Smooth muscle cell of the brain vasculature (primary cell): ENCODE measurements around the gene SPRR2G.
"Not testable (repeated sequence)": the region's sequence is repeated elsewhere in the genome, so short reads cannot be mapped to it uniquely, and the experiment has no call there.

Source experiments
- DNase-seq: peaks from one replicate; pipeline ENCODE4 v3.0.0-alpha.2; 2012; ENCODE audit warnings: low read depth, low spot score

SPRR2G gene

DNA sequence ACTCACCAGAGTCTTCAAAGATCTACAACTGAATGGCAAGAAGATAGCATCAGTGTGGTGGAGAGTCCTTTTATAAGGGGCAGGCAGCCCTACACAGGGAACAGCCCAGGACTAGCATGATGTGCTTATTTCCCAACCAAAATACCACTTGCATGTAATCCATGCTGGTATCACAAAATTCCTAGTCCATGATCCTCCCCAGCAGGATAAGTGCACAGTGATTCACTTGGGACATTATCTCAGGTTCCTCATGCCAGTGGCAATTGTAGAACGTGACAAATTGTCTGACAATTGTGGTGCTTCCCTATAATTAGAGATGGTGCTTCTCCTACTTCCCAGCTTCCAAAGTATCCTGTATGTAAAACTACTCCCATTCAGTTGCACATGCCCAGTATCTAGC lies at the start of gene SPRR2G:
Gene SPRR2G (minus strand): TSS at position 45 of the 400 bp plus-strand sequence. CDS start 780 bp downstream, outside the sequence.
- DNase-seq, result no peak

DNA sequence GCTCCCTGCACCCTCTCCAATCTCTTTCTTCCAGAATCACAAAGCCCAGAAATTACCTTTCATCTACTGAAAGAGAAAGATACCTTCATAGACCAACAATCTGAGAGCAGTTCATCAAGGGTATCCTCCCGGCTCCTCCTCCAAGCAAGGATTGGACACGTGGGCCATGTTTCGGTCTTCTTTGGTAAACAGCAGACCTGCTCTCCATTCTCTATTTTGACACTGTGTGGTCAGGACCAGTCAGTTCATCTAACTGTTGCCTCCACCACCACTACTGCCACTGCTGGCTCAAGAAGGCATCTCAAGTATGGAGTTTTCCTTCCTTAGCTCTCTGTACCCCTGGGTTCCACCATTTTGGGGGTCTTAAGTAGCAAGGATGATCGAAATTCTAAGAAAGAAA lies 44.5 kb upstream of the SPRR2G start:
- no peak for DNase-seq

DNA sequence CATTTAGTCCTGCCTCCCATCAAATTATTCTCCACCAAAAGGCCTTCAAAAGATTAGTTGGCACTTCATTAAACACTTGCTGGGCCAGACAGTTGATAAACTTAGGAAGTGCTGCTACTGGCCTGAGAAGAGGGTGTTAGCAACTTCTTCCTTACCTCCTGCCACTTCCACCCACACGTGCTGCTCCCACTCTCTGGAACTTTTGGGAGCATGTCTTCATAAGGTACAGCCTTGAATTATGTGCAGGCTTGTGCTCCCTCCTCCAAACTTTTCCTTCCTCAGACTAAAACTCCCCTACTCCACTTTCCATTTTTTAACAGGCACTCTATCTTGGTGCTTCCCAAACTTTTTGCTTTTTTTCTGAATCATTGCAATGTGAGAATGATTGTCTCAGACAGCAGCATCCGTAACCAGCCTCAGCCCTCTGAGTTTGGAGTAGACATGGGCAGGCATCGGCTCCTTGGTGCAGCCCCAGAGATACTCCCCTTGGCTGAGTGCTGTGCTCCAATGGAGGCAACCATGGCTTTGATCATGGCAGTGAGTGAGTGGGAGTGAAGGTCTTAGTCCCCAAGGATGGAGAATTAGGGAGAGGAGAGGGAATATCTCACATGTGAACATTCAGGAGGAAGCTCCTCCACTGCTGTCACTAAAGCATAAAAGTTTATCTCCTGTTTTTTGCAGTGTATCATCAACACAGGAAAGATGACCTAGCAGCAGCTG lies 43.8 kb upstream of the SPRR2G start:
- no peak for DNase-seq

DNA sequence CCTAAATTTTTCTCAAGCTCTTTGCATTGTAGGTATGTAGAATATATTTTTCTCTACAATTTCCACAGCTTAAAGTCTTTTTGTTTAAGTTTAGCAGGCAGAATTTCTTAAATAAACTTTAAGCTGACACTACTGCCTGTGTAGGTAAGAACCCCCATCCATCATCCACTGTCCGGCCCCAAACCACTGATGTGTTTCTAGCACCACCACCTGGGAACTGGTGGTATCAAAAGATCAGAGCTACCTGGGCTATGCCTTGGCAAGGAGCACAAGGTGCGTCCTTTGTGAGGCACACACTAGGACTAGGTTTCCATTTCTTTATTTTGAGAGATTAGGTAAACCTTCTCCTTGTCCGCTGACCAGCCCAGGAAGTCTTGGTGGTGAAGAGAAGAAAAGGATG lies 42.0 kb upstream of the SPRR2G start:
- no peak for DNase-seq

DNA sequence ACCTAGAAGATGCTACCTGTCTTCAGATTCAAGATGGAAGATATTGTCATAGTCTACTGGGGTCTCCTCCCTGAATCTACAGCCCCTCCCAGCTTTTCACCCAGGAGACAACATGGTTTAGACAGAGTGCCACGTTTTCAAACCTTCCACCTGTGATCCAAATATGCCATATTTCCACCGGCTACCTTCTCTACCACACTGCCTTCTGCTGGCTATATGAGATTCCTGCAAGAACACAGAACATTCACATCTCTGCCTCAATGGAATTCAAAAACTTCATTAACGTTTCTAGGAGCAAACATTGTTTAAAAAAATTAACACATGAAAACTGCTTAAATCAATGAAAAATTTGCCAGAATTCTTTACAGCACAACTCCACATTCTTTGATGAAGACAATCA lies 39.7 kb upstream of the SPRR2G start:
- no peak for DNase-seq

DNA sequence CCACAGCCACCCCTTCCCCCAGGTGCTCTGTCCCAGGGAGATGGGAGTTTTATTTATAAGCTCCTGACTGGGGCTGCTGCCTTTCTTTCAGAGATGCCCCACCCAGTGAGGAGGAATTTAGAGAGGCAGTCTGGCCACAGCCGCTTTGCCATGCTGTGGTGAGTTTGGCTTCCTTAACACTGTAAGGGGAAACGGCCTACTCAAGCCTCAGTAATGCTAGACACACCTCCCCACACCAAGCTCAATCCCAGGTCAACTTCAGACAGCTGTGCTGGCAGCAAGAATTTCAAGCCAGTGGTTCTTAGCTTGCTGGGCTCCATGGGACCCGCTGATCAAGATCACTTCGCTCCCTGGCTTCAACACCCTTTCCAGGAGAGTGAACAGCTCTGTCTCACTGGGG lies 37.6 kb upstream of the SPRR2G start:
- DNase-seq, result not testable (repeated sequence)

DNA sequence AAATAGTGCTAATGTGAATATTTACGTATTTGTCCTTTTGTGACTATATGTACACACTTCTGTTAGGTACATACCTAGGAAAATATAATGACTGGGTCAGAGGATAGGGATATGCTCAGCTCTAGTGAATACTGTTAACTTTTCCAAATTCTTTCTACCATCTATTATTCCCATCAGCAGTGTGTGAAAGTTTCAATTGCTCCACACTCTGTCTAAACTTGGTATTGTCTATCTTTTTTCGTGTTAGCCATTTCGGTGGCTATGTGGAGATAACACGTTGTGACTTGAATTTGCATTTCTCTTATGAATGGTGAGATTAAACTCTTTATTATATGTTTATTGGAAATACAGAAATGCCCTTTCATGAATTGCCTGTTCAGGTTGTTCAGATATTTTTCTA lies 29.9 kb upstream of the SPRR2G start:
- no peak for DNase-seq

DNA sequence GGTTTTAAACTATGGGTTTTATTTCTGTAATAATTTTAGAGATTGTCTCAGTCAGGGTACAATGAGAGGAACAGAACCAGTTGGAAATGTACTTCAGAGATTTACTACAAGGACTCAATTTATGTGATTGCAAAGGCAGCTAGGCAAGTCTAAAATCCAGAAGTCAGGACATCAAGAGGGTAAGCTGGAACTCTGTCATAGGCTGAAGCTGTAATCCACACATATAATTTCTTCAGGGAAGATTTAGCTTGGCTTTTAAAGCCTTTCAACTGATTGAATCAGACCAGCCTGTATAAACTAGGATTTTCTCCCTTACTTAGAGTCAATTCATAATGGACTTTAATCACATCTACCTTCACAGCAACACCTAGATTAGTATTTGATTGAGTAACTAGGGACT lies 28.2 kb upstream of the SPRR2G start:
- DNase-seq, result no peak

DNA sequence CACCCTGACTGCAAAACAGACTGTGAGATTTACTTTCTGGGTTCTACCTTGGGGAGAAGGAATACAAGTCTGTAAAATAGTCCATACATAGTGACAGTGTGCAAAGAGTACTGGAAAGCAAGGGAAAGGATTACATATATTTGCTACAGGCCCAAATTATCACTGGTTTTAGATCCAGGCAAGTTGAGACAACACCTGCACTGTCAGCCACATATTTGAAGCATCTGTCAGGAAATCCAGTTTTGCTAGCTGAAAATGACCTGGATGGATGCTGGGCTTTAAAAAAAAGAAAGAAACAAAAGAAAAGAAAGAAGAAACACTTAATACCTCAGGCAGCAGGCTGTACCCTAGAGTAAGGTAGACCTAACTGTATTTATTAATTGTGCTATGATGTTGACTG lies 23.9 kb upstream of the SPRR2G start:
- no peak for DNase-seq

DNA sequence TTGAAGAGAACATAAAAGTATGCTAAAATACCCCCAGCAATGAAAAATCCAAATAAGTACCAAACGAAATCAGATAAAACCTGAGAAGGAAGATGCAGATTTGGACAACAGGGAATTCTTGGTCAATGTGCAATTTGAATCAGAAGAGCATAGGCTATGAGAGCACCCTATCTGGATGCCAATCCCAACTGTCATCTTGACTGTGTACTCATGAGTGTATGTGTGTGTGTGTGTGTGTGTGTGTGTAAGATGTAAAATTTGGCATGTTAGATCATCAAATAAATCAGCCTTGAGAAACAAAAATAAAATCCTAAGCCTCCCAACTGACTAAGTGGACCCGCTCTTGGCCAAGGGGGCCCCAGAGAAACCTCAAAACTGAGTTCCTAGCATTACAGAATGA lies 18.0 kb upstream of the SPRR2G start:
- DNase-seq, result no peak

DNA sequence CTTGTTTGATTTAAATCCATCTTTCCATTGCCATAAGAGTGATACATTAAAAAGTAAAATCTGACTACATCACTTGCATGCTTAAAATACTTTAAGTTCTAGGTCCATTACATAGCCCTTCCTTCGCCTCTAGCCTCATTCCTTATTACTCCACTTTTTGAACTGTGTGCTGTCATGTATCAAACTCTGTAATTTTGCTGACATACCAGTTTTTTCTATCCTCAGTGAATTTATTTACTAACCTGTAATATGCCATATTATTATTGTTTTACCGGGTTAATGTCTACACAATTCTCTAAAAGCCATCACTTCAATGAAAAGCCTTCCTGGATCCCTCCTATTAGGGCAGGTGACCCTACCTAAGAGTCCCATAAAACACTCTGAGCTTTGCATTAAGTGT lies 4.9 kb upstream of the SPRR2G start:
- DNase-seq, result no peak

DNA sequence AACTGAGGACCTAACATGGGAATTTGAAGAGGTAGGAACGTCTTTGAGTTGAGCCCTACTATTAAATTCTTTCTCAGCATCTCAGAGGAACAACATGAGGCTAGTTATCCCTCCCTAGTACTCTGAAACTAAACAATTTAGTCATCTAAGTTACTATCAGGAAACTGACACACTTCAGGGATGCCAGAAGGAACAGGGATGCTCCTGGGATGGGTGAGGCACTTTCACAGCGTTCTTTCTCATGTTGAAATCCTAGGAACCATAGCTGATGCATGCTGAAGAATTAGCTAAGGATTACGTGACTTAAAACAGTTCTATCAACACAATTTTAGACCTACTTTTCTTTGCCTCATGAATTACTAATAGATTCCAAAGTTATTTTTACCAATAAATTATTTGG lies 1.8 kb upstream of the SPRR2G start:
- DNase-seq, result no peak

DNA sequence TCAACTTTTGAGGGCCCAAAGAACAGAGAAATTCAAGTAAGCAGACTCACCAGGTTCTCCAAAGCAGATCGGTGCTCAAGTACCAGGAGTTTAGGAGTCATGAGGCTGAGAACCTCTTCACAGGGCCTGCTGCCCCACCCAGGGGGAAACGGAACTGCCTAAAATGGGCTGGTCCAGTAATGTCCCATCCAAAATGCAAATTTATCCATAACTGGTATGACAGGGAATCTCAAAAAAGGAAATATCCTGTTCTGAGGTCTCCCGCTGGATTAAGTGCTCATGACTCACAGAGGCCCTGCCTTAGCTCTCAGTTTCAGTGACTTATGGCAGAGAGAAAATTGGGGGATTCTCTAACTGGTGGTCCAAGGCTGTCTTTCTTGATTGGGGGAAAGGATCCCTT lies 9.3 kb downstream of the SPRR2G start:
- DNase-seq, result no peak

DNA sequence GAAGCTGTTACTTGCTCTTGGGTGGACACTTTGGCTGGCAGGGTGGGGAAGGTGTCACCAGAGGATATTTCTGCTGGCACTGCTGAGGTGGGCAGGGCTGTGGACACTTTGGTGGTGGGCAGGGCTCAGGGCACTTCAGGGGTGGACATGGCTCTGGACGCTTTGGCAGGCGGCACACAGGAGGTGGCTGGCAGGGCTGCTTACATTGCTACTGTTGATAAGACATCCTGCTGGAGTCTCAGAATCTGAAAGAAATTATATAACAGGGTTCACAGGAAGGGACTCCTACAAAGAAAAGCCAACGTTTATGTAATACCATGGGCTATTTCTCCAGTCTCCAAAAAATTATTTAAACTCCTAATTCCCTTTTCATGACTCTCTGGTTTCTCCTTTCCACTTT lies 10.2 kb downstream of the SPRR2G start:
- no peak for DNase-seq

DNA sequence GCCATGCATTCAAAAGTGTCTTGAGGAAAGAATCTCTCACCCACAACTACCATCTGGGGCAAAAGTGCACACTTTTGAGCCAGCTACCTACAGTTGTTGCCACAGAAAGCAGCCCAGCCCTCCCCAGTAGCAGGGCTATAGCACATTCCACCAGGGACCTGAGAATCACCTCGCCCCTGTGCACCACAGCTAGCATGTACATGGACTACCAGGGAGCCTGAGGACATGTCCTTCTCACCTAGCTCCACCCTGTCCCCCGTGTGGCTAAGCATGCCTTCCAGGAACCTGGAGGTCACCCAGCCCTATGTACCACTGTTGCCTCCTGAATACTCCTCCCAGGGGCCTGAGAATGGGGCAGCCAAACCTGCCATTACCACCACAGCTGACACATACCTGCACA lies 16.9 kb downstream of the SPRR2G start:
- DNase-seq, result no peak

DNA sequence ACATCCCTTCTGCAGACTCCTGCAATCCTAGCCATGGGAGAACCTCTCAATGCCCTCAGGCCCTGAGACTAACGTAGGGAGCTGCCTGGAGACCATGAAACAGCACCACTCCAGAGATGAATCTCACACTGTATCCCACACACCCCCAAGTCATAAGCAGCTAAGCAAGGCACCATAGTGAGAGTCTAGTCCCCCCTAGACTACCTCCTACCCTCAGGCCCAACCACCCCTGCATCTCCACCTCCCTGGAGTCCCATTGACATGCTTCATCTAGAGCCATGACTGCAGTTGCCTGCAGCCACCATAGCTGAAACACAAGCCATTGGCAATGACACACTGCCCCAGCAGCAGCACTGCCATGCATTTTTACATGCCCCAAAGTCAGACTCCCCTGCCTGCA lies 17.4 kb downstream of the SPRR2G start:
- no peak for DNase-seq

DNA sequence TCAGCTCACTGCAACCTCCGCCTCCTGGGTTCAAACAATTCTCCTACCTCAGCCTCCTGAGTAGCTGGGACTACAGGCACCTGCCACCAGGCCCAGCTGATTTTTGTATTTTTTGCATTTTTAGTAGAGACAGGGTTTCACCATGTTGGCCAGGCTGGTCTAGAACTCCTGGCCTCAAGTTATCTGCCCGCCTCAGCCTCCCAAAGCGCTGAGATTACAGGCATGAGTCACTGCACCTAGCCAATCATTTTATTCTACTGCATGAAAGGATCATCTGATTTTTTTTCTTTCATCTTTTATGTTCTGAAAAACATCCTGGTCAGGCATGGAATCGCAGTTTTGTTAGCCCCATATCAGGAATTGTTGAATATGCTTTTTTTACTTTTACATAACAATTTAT lies 22.0 kb downstream of the SPRR2G start:
- DNase-seq, result not testable (repeated sequence)

DNA sequence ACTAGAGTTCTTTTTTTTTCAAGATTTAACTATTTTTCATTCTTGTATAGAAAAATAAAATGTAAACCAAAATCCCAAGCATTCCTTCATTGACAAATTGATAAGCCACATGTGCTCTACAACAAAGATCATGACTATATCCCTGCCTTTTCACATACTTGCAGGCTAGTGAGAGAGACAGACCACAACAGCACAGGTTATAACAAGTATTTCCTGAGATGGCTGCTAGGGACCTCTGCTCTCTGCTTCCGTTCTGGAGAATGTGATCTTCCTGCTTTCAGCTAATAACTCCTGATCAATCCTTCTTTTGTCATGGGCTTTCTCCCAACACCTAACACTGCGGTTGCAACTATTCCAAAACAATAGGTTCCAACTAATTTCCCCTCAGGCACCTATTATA lies 23.4 kb downstream of the SPRR2G start:
- DNase-seq, result no peak

DNA sequence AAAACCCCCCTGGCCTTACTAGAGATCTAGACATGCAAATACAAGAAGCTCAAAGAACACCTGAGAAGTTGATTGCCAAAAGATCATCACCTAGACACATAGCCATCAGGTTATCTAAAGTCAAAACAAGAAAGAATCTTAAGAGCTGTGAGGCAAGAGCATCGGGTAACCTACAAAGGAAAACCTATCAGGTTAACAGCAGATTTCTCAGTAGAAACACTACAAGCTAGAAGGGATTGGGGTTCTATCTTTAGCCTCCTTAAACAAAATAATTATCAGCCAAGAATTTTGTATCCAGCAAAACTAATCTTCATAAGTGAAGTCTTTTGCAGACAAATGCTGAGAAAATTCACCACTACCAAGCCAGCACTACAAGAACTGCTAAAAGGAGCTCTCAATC lies 25.2 kb downstream of the SPRR2G start:
- no peak for DNase-seq

DNA sequence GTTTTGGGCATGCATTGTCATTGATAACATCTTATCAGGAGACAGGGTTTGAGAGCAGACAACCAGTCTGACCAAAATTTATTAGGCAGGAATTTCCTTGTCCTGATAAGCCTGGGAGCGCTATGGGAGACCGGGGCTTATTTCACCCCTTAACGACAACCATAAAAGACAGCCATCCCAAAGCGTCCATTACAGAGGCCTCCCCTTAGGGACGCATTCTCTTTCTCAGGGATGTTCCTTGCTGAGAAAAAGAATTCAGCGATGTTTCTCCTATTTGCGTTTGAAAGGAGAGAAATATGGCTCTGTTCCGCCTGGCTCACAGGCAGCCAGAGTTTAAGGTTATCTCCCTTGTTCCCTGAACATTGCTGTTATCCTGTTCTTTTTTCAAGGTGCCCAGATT lies 26.9 kb downstream of the SPRR2G start:
- DNase-seq, result not testable (repeated sequence)

DNA sequence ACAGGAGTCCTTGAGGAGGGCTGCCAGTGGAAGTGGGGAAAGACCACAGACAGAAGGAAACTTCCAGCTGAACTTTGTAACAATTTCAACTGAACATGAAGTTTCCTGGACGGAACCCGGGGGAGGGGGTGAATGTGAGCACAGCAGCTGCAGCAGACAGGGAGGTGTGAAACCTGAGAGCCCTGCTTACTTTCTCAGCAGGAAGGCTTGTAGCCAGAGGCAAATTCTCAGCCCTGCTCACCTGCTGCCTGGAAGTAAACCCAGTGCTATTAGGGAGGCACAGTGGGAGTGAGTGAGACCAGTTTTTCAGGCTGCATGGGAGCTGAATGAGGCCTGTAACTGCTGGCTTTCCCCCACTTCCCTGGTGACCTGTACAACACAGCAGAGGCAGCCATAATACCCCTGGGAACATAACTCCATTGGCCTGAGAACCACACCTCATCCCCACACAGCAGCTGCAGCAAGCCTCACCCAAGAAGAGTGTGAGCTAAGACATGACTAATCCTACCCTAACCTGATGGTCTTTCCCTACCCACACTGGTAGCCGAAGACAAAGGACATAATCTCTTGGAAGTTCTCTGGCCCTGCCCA lies 27.8 kb downstream of the SPRR2G start:
- DNase-seq, result no peak

DNA sequence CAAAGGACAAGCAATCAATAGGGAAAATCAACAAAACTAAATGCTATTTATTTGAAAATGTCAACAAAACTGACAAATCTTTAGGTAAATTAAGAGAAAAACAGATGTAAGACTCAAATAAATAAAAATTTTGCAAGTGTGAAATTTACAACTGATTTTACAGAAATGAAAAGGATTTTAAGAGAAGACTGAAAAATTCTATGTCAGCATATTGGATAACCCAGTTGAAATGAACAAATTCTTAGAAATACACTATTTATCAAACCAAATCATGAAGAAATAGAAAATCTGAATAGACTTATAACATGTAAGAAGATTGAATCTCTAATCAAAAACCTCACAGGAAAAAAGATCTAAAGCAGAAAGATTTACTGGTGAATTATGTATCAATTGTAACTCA lies 29.7 kb downstream of the SPRR2G start:
- DNase-seq, result no peak

DNA sequence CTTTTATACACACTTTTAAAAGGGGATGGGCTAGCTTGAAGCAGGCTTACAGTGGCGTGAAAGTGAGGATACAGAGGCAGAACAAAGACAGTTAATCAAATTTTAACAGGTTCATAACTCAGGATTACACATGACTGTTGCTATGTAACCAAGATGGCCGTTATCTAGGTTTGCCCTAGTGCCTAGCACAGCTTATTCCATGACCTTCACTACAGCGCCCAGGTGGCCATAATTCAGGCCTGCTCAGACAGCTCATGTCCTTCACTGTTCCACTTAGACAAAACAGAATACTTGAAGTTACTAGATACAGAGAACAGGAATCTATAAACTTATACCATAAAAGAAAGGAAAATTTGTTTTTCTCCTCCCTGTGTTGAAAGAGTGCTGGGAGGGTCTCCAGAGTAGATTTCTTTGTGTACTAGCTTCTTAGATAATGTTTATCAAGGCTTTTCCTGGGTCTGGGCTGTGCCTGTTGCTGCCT lies 31.2 kb downstream of the SPRR2G start:
- DNase-seq, result no peak

DNA sequence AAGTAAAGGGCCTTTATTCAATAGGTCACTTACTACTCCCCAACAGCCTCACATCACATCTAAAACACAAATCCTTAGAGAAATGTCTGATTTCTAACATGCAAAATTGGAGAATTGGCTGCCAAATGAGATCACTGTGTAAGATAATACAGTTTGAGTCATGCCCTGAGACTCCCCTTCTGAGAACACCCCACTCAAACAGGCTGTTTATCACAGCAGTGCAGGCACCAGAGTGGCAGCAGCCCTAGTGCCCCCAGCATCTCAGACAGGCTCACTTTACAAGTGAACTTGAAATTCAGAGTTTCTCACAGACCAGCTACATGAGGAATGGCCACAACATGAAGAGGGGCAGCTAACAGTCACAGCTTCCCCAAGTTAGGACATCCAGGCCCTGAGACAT lies 35.4 kb downstream of the SPRR2G start:
- not testable (repeated sequence) for DNase-seq
